GM19467 (cell line): ENCODE measurements around the gene DNAJC12.
"Not testable (repeated sequence)": the region's sequence is repeated elsewhere in the genome, so short reads cannot be mapped to it uniquely, and the experiment has no call there.

Experiments
- ATAC-seq: cut with Tn5 transposase; IDR thresholded peaks from one replicate; pipeline ENCODE4 v1.9.1; 2021; ENCODE audit warnings: mild to moderate bottlenecking, moderate library complexity; ENCODE audit not compliant: unreplicated experiment

DNAJC12 gene

GRCh38 chr10:67841737-67842136 is 3.7 kb upstream of the DNAJC12 start:
- no peak for ATAC-seq

DNA sequence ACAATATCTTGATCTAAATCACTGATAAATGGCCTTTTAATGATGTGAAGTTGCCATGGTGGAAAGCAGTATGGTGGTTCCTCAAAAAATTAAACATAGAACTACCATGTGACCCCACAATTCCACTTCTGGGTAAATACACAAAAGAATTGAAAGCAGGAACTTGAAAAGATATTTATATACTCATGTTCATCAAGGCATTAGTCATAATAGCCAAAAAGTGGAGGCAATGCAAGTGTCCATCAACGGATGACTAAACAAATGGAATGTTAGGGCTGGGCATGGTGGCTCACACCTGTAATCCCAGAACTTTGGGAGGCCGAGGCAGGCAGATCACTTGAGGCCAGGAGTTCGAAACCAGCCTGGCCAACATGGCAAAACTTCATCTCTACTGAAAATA is 2.0 kb upstream of the DNAJC12 start:
- no peak for ATAC-seq

- ATAC-seq, result not testable (repeated sequence)
Observed at GRCh38 chr10:67839511-67839910, 1.5 kb upstream of the DNAJC12 start.

DNA sequence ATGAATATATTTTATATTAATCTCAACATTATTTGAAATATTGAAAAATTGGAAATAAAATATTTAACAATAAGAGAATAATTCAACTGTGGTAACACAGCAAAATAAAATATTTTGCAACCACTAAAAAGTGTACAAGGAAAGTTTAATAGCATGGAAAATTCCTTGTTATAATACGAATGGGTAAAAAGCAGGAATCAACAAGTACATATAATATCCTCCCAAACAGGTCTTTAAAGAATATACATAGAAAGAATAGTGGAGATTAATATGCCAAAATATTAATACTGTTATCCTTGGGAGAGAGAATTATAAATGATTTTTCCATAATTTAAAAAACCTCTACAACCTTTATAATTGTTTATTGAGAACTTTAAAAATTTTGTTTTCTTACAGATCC is 1.0 kb downstream of the DNAJC12 start:
- no peak for ATAC-seq

DNA sequence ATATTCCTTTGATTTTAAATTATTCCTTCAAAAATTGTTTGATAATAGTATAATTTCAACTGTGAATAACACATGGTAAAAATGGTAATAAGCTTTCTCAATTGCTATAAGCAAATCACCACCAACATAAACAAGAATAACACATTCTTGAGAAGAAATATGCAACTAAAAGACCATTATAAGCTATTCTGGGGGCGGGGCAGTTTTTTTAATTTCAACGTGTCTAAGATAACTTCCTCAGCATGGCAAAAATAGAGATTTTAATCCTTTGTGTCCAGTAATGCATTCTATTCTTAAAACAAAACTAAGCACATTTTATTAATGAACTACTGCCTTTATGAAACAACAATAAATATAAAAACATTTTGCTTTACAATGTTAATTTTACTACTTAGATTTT is 1.5 kb downstream of the DNAJC12 start:
- no peak for ATAC-seq

DNA sequence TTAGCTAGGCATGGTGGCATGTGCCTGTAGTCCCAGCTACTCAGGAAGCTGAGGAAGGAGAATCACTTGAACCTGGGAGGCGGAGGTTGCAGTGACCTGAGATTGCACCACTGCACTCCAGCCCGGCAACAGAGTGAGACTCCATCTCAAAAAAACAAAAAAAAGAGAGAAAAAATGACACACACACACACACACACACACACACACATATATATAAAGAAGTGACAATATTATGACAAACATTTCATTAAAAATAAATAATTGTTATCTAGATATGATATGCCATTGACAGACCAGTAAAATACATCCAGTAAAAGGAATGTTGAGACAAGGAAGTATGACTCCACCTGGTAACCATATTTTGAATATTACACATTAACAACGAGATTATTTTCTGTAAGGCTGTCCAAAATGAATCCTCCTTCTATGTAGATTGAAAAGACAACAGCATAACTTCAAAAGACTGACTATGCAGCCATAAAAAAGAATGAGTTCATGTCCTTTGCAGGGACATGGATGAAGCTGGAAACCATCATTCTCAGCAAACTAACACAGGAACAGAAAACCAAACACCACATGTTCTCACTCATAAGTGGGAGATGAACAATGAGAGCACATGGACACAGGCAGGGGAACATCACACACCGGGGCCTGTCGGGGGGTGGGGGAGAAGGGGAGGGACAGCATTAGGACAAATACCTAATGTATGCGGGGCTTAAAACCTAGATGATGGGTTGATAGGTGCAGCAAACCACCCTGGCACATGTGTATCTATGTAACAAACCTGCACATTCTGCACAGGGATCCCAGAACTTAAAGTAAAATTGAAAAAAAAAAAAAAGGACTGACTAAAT is 2.2 kb downstream of the DNAJC12 start:
- not testable (repeated sequence) for ATAC-seq

- no peak for ATAC-seq
Observed at GRCh38 chr10:67834375-67834774, 3.6 kb downstream of the DNAJC12 start.

DNA sequence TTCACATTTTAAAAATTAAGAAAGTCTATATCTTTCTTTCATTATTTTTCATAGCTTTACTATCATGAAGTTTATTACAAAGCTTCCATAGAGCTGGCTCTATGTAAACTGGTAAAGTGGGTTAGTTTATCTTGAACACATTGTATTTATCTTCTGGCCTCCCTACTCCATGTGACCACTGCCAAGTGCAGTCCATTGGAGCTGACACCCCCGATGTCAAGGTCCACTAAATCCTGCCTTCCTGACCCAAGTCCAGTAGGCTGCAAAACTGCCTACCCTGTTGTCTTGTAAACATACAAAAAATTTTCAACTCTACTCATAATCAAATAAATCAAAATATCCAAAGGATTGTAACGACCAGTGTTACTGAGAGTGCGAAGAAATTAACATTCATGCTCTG is 10.2 kb downstream of the DNAJC12 start:
- no peak for ATAC-seq

DNA sequence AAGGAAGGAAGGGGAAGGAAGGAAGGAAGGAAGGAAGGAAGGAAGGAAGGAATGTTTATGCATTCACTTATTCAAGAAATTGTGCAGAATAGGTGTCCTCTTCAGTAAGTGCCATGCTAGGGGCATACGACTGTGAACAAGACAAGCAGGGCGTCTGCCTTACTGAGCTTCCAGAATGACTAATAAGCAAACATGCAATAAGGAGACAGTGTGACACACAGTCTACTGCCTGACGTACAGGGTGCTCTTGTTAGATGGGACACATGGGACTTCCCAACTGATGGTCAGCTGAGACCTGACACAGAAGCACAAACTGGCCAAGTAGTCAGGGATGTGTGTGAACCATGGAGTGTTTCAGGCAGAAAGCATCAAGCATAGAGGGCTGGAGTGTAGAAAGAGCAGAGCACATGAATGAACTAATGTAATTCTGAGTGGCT is 18.2 kb downstream of the DNAJC12 start:
- ATAC-seq, result no peak

DNA sequence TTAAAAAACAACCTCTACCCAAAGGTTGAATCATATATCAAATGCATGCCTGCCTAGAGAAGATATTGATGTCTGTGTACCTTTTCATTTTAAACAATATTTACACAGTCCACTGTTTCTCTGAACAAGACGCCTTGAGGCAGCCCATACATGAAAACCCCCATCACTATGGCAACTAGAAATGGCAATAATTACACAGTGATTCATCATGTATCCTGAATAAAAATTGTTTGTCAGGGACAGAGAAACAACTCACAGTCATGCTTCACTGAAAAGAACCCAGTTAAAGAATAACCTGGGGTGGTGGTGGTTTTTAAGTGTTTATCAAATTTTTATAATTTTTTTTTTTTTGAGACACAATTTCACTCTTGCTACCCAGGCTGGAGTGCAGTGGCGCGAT is 19.7 kb downstream of the DNAJC12 start:
- ATAC-seq, result no peak

DNA sequence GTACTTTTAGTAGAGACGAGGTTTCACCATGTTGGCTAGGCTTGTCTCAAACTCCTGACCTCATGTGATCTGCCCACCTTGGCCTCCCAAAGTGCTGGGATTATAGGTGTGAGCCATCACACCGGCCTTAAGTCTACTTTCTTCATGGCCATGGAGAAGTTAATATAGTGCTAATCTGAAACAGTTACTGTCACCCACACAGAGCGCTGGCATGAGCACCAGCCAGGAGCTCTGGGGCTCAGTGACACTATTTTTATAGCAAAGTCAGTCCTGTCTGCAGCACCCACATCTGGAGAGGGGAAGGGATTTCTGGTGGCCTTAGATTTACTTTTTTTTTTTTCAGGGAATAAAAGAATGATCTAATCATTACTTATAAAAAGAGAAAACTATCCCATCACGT is 21.3 kb downstream of the DNAJC12 start:
- no peak for ATAC-seq

GRCh38 chr10:67815571-67816059 is 22.4 kb downstream of the DNAJC12 start:
- no peak for ATAC-seq

GRCh38 chr10:67812007-67812406 is 26.0 kb downstream of the DNAJC12 start:
- ATAC-seq, result no peak

DNA sequence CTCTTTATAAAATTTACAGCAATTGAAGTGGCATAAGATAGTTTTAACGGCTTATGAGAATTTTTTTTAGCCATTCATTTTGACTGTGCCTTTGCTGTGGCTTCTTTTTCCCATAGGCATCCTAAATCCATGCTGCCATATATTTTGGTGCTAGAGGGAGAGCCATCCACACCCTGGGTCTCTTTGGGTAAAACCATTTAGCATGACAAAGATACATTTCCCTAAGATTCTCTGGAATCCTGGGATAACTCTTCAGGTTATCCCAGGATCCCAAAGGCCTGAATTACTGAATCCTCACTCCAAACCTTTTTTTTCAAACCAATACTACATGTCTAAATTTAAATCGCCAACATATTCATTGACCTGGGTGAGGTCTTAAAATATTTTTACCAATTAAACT is 28.9 kb downstream of the DNAJC12 start:
- no peak for ATAC-seq

GRCh38 chr10:67808704-67809103 is 29.3 kb downstream of the DNAJC12 start:
- ATAC-seq, result no peak

- no peak for ATAC-seq
Observed at GRCh38 chr10:67807855-67808456, 30.0 kb downstream of the DNAJC12 start.

DNA sequence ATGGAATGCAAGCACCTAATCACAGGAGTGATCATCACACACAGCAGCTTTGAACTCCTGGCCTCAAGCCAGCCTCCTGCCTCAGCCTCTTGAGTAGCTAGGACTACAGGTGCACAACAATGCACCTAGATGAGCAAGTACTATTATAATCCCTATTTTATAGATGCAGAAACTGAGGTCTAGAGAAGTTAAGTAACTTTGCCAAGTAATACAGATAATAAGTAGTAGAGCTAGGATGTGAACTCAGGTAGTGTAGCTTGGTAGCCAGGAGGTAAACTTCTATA is 33.7 kb downstream of the DNAJC12 start:
- ATAC-seq, result no peak

GRCh38 chr10:67803588-67804394 is 34.2 kb downstream of the DNAJC12 start:
- ATAC-seq, result no peak

DNA sequence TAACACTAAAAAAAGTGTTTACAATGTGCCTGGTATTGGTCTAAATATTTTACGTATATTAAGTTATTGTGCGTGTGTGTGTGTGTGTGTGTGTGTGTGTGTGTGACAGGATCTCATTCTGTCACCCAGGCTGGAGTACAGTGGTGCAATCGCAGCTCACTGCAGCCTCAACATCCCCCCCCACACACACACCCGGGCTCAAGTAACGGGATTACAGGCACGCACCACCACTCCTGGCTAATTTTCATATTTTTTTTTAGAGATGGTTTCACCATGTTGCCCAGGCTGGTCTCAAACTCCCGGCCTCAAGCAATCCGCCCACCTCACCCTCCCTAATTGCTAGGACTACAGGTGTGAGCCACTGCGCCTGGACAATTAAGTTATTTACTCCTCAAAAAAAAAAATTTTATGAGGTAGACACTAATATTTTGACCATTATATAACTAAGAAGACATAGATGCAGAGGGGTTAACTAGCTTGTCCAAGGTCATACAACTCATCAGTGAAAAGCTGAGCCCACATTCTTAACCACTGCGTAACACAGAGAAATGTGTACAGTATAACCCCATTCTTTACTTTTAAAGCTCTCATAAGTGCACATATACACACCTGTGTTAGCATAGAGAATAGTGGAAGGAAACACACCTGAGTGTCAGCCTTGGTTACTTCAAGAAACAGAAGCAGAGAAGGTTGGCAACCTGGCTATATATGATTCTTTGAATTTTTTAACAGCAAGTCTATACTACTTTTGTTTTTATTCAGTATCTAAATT is 35.0 kb downstream of the DNAJC12 start:
- no peak for ATAC-seq

- ATAC-seq, result no peak
Observed at GRCh38 chr10:67801118-67801517, 36.9 kb downstream of the DNAJC12 start.

GRCh38 chr10:67794909-67795460 is 43.0 kb downstream of the DNAJC12 start:
- no peak for ATAC-seq
